ENCODE data around the gene ZNF628.

Gene ZNF628

DNA sequence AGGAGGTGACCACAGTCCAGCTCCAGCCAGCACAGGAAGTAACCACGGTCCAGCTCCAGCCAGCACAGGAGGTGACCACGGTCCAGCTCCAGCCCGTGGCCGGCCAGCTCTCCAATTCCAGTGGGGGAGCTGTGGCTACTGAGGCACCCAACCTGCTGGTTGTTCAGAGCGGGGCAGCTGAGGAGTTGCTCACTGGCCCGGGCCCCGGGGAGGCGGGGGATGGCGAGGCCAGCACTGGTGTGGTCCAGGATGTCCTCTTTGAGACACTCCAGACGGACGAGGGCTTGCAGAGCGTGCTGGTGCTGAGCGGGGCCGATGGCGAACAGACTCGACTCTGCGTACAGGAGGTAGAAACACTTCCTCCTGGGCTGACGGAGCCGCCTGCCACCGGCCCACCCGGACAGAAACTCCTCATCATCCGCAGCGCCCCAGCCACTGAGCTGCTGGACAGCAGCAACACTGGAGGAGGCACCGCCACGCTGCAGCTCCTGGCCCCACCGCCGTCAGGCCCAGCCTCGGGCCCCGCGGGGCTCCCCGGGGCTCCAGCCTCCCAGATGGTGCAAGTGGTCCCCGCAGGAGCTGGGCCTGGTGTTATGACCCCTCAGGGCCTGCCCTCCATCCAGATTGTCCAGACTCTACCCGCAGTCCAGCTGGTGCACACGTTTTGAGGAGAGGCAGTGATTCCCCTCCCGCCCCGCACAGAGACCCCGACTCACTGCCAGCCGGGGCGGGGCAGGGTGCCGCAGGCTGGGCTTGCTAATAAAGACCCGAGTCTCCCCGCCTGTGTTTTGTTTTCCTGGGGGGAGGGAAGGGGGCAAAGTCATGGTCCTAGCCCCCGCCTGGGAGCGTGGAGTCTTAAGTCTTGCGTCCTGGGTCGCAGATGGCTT lies 7.5 kb downstream of the ZNF628 start:
- no peak for DNase-seq (ENCODE audit: insufficient read length, low spot score)
- FAIRE-seq = peak; percentile 9

DNA sequence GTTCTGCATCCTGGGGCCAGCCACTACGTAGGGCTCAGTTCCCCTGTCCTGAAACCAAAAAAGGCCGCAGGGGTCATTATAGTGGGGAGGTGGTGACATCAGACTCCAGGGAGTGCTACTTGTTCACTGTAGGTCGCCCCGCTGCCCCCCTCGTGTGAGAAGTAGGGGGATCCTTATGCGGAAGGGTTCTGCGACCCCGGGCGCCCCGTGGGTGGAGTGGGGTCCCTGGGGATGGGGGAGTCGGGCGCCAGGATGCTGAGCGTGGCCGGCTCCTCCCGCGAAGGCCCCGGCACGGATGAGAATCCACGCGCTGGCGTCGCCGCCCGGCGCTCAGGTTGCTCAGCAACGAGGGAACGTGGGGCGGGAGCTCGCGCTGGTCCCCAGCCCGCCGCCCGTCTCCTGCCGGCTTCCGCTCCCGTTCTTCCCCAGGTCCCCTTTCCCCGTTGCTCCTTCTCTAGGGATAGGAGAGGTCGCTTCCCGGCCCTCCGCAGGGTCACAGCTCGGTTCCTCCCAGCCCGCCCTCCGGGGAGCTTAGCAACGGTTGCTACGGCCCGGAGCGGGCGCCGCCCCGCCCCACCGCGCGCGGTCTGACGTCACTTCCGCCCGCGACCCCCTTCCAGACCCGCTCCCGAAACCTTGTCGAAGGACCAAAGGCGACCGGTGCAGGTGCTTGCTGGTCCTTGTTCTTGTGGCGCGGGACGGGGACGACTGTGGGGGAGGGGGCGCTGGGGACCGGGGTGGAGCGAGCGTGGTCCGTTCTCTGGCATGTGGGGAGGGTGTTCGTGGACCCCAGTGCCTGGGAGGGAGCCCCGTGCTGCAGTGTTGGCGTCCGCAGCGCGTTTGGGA lies 8.4 kb downstream of the ZNF628 start, which contains the start of gene NAT14:
TSS of gene NAT14 (plus strand) at position 596 of the 846 bp plus-strand sequence. CDS start 521 bp downstream, outside the sequence.
- peak; percentile 46 for FAIRE-seq
- DNase-seq (ENCODE audit: insufficient read length, low spot score) = peak; percentile 82

DNA sequence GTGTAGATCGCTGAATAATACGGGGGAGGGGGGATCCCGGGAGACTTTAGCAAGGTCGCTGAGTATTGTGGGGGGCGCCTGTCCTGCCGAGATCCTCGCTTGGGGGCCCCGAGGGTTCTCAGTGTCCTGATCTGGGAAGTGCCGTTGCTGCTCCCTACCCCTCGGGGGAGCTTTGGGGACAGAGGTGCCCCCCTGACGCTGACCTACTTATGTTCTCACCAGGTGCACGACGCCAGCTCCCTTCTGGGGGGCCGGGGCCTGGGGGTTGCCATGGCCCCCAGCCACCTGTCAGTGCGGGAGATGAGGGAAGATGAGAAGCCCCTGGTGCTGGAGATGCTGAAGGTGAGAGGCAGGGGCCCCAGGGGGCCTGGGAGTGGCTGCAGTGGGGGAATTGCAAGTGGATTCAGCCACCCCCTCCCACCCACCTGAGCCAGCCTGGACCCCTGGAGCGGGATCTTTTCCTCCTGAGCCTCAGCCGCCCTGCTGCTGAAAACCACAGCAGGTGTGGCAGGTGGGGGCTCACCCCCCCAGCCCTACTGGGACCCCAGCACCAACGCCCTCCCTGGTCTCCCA lies 9.1 kb downstream of the ZNF628 start:
- no peak for FAIRE-seq
- DNase-seq (ENCODE audit: insufficient read length, low spot score) = no peak

DNA sequence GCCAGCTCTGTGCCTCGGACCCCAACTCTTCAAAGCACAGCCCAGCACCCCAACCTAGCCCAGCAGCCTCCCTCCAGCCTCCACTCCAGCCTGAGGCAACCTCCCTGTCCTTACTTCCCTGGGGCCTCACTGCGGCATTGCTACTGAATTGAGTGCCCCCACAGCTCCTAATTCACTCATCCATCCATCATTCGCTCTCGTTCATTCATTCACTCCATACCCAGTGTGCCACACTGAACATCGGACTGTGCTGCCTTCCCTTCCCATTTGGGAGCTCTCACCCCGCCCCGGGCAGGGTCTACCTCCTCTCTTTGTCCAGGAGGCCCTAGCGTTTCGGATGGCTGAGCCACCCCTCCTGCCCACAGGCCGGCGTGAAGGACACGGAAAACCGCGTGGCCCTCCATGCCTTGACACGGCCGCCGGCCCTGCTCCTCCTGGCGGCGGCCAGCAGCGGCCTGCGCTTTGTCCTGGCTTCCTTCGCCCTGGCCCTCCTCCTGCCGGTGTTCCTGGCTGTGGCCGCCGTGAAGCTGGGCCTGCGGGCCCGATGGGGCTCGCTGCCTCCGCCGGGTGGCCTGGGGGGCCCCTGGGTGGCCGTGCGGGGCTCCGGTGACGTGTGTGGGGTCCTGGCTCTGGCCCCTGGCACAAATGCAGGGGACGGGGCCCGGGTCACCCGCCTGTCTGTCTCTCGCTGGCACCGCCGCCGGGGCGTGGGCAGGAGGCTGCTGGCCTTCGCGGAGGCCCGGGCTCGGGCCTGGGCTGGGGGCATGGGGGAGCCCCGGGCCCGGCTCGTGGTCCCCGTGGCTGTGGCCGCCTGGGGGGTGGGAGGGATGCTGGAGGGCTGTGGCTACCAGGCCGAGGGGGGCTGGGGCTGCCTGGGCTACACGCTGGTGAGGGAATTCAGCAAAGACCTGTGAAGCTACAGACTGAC lies 9.9 kb downstream of the ZNF628 start:
- FAIRE-seq (no peak), DNase-seq (ENCODE audit: insufficient read length, low spot score) (no peak)

DNA sequence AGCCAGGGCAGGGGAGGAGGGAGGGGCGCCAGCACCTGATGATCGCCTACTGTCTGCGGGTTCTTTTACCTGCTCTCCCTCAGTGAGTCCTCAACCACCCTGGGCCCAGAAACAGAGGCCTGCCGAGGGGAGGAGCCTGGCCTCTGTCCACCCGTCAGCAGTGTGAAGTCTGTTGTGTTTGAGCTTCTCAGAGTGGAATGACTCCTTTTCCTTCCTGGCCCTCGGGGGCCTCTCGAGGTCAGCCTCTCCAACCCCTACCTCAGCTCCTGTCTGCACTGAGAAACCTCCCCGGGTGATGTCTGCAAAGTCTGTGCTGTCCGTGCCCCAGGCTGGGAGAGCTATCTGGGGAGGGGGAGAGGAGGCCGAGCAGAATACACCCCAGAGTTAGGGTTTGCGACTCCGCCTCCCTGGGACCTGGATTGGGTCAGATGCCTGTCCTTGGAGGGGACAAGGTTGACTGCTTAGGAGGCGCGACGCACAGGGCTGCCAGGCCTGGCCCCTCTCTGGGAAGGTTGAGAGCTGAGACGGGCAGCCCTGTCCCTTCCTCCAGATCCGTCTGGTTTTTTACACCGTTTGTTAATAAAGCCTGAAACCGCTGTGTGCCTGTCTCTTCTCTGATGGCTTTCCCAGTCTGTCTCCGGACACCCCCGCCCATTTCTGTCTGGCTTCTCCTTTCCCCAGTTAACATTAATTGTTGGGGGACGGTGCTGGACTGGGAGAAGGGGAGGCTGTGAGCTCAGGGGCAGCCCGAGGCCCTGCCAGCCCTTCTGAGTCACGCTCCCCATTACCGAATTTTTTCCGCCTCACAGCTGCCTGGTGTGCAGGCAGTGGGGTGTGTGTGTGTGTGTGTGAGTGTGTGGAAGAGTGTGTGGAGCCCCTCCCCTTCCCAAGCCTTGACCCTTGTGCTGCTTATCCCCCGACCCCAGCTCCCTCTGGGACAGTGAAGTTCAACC lies 10.8 kb downstream of the ZNF628 start:
- DNase-seq (ENCODE audit: insufficient read length, low spot score) = no peak

DNA sequence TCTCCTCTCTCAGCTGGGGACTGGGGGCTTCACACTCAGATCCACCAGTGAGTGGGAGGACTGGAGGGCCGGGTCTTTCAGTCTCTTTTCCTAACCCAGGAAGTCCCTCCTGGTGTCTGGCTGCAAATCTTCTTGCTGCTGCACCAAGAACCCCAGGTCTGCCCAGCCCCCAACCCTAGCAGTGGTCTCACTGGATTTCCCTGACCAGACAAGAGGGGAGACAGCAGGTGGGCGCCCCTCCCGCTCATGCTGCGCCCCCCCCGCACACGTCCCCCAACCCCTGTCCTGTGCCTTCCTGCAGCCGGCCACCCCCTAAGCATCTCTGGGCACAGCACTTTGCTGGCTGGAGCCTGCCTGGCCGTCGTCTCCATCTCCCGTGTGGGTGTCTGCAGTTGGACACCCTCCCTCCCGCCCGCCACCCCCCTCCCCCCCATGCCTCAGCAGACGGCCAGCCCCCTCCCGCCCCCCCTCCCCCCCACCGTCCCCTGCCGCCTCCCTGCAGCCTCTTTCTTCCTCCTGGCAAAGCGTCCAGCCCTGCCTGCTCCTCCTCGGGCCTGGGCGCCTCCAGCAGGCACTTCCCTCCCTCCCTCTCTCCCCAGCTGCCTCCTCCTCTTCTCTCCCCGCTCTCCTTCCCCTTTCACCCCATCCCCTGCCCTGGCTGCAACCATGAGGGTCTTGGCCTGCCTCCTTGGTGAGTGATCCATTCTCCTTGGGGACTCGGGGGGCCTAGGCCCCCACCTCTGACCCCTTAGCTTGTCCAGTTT lies 11.7 kb downstream of the ZNF628 start, which contains the start of gene SSC5D:
TSS of gene SSC5D (plus strand) at position 513 of the 764 bp plus-strand sequence. CDS start at position 667, 154 bp downstream.
- FAIRE-seq (no peak), DNase-seq (ENCODE audit: insufficient read length, low spot score) (no peak)

More for the DNA sequence above, 10.8 kb downstream of the ZNF628 start:
- FAIRE-seq = no peak

DNA sequence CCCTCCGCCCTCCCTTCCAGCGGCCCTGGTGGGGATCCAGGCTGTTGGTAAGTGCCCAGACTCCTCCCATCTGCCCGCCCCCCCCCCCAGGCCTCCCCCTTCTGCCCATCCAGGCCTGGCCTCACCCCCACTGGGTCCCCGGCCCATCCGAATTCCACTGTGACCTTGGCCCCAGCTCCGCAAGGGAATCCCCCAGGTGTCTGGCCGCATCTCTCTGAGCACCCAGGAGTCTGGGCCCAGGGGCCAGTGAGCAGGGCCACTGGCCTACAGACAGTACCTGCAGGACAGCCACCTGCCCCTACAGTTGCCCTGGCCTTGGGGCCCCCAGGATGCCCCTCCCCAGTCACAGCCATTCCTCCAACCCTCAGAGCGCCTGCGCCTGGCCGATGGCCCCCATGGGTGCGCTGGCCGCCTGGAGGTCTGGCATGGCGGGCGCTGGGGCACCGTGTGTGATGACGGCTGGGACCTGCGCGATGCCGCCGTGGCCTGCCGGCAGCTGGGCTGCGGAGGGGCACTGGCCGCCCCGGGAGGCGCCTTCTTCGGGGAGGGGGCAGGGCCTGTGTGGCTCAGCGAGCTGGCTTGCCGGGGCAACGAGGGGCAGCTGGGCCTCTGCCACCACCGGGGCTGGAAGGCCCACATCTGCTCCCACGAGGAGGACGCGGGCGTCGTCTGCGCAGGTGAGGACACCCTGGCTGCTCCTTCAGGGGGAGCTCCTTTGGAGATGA lies 12.7 kb downstream of the ZNF628 start:
- no peak for FAIRE-seq
- no peak for DNase-seq (ENCODE audit: insufficient read length, low spot score)

DNA sequence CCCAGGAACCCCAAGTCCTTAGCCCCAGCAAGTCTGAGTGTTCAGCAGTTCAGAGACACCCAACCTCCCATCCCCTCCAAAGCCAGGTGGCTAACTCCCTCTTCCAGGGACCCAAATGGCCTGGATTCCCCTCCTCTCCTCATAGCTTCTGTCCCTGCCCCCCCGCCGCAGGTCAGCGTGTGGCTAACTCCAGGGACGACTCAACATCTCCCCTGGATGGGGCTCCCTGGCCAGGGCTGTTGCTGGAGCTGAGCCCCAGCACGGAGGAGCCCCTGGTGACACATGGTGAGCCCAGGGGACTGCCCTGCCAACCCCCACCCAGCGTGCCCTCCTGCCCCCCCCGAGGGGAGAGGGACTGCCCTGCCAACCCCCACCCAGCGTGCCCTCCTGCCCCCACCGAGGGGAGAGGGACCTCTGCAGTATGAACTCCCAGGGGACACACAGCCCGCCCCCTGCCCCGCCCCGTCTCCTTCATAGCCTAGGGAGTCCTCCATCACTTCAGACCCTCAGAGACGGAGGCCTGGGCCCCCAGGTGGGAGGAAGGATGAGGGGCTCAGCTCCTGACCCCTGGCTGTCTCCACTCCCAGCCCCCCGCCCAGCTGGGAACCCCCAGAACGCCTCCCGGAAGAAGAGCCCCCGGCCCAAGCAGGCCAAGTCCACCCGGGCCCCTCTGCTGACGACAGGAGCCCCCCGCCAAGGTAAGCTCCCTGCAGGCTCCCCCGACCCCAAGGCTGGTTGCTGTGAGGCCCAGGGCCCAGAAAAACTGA lies 13.5 kb downstream of the ZNF628 start:
- FAIRE-seq (no peak), DNase-seq (ENCODE audit: insufficient read length, low spot score) (no peak)

DNA sequence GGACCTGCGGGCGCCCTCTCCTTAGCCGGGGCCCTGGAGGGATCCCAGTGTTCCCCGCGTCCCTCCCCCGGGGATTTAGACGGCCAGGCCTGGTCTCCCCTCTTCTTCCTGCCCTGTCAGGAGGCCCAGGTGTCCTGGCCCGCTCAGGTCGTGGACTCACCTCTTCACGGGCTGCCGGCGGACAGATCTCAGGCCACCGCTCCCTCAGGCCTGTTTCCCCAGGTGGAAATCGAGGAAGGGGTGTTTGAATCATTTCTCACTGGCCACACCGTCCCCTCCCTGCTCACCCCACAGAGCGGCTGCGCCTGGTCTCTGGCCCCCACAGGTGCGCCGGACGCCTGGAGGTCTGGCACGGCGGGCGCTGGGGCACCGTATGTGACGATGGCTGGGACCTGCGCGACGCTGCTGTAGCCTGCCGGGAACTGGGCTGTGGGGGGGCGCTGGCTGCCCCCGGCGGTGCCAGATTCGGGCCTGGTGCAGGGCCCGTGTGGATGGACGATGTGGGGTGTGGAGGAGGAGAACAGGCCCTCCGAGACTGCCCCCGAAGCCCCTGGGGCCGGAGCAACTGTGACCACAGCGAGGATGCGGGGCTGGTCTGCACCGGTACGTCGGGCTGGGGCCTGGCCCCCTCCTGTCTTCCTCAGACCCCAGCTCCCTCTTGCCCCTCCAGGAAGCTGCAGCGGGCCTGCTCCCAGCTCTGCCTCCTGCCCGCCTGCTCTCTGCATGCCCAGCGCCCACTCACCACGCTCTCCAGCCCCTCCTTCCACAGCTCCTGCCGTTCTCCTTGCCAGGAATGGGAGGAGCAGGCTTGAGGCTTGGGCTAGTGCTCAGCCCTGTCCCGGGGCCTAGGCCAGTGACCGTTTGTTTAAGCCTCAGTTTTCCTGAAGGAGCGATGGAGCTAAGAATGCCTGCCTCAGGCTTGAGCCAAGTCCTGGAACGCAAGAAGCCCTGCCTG lies 14.3 kb downstream of the ZNF628 start:
- no peak for FAIRE-seq
- DNase-seq (ENCODE audit: insufficient read length, low spot score) = no peak

DNA sequence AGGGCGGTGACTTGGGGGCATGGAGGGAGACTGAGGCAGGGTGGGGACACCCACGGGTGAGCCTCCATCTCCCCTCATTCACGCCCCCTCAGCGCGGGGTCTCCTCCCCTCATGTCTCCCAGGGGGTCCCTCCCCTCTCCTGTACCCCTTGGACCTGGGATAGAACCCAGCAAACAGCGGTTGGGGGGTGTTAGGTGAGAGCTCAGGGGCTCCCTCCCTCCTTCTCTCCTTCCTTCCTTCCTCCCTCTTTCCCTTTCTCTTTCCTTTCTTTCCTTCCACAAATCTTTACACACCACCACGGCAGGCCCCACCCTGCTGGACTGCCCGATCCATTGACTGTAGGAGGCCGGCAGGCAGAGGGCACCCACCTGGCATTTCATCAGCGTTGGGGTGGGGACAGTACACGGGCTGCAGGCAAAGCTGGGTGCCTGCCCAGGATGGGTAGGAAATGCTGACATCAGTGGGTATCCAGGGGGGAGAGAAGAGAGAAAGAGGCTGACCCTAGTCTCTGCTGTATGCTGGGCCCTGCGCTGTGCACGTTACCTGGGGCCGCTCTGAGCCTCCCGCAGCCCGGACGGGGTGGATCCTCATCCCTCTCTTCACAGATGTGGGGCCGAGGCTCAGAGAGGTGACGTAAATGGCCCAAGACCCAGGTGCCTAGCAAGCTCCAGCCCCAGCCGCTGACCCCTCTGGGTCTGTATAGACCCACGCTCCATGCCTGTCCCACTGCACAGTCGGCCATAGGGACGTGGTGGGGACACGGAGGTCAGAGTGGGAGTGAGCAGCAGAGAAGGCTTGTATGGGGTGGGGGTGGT lies 15.3 kb downstream of the ZNF628 start:
- DNase-seq (ENCODE audit: insufficient read length, low spot score) (no peak), FAIRE-seq (no peak)

DNA sequence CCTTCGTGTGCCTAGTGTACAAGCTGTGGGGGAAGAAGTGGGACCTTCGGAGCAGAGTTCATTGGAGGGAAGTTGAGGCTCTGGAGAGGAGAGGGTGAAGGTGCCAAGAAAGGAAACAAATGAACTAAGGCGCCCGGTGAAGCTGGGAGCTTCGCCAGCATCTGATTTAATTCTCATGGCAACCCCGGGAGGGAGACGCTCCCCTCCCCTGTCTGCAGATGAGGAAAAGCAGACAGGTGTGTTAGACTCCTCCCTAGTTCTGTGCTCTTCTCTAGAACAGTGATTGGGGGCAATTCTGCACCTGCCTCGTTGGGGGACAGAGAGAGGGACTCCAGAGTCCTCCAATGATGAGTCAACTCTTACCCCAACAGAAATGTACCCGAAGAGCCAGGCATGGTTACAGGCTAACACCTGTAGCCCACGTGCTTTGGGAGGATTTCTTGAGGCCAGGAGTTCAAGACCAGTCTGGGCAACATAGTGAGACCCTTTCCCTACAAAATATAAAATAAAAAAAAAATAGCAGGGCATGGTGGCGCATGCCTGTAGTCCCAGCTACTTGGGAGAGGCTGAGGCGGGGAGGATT lies 16.0 kb downstream of the ZNF628 start:
- DNase-seq (ENCODE audit: insufficient read length, low spot score) (no peak), FAIRE-seq (no peak)

DNA sequence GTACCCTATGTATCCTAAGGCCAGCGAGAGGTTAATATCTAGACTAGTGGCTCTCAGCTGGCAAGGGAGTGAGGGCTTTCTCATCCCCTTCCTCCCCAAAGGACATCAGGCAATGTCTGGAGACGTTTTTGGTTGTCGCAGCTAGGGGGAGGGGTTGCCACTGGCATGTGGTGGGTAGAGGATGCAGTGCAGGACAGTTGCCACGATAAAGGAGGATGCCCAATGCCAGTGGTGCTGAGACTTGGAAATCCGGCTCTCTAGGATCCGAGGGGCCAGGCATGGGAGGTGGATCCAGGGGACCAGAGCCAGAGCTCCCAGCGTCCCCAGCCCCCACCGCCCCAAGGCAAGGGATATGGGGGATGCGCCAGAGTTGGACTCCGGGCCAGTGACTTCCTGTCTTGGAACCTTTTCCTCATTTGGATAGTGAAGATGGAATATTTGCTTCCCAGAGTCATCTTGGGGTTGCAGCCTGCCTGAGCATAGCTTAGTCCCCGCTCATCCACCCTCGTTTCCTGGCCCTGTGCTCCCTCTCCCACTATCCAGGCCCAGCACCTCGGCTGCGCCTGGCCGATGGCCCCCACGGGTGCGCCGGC lies 16.7 kb downstream of the ZNF628 start:
- DNase-seq (ENCODE audit: insufficient read length, low spot score) (no peak), FAIRE-seq (no peak)

DNA sequence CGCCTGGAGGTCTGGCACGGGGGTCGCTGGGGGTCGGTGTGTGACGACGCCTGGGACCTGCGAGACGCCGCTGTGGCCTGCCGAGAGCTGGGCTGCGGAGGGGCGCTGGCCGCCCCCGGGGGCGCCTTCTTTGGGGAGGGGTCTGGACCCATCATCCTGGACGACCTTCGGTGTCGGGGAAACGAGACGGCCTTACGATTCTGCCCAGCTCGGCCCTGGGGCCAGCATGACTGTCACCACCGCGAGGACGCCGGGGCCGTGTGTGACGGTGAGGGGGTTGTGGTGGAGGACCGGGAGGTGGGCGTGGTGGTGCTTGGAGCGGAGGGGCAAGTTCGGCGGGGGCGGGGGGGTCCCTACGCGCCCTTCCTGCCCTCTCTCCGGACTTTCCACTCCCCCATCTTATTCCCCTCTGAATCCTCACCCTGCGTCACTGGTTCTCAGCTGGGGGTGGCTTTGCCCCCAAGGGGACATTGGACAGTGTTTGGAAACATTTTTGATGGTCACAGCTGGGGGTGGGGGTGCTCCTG lies 17.3 kb downstream of the ZNF628 start:
- FAIRE-seq = no peak
- DNase-seq (ENCODE audit: insufficient read length, low spot score) = no peak

Measured in HTR-8/SVneo (cell line).